Common myeloid progenitor, CD34-positive (primary cell): ENCODE results near the gene TCF12.
"Not testable (repeated sequence)": the region's sequence is repeated elsewhere in the genome, so short reads cannot be mapped to it uniquely, and the experiment has no call there.

Experiments
- CTCF ChIA-PET: fragments of 350-600 bp; sonication (Branson Sonifier 250); formaldehyde crosslinking; loops from one replicate; lab custom pipeline; 2021; ENCODE audit warnings: antibody characterized with exemption; lab: Charles Lee
- POLR2A ChIA-PET: fragments of 350-600 bp; sonication (Branson Sonifier 250); formaldehyde crosslinking; loops from one replicate; lab custom pipeline; 2021; ENCODE audit warnings: antibody characterized with exemption; lab: Charles Lee
- DNase-seq, 3 donors: peaks; one replicate each; pipeline versions ENCODE4 v3.0.0 to v3.0.0-alpha.2; 2013
- H3K27ac ChIP-seq, 2 experiments: 1 replicate in 1 of 2; 2 replicates in 1 of 2; pipeline ENCODE4 v1.7.0; 2013; ENCODE audit warnings: inconsistent platforms in 2 of 2, low read length in 2 of 2, mild to moderate bottlenecking in 2 of 2, low read depth in 1 of 2, moderate library complexity in 1 of 2; ENCODE audit not compliant: severe bottlenecking in 2 of 2, insufficient read depth in 1 of 2, poor library complexity in 1 of 2
- H3K27me3 ChIP-seq, 5 experiments: replicated peaks in 2 of 5; 1 replicate in 3 of 5; 2 replicates in 2 of 5; pipeline versions ENCODE4 v1.6.1 to v1.7.0; 2013; ENCODE audit warnings: low read length in 4 of 5, mild to moderate bottlenecking in 2 of 5, moderate library complexity in 2 of 5, inconsistent platforms in 1 of 5; ENCODE audit not compliant: insufficient read depth in 5 of 5, control insufficient read depth in 4 of 5
- H3K36me3 ChIP-seq, 4 experiments: 1 replicate in 2 of 4; 2 replicates in 2 of 4; pipeline versions ENCODE4 v1.6.1 to v1.7.0; 2013; ENCODE audit warnings: low read length in 3 of 4, control low read depth in 1 of 4, mild to moderate bottlenecking in 1 of 4; ENCODE audit not compliant: control insufficient read depth in 4 of 4, insufficient read depth in 4 of 4
- H3K4me1 ChIP-seq, 4 experiments: 1 replicate in 3 of 4; 2 replicates in 1 of 4; pipeline versions ENCODE4 v1.6.1 to v1.7.1; 2013; ENCODE audit warnings: low read length in 3 of 4, mild to moderate bottlenecking in 3 of 4, control low read depth in 1 of 4, inconsistent platforms in 1 of 4, moderate library complexity in 1 of 4; ENCODE audit not compliant: control insufficient read depth in 4 of 4, insufficient read depth in 4 of 4; ENCODE audit errors: control extremely low read depth in 1 of 4
- H3K4me3 ChIP-seq, 7 experiments: 1 replicate in 4 of 7; 2 replicates in 3 of 7; pipeline versions ENCODE4 v1.5.1 to v1.7.0; 2013; ENCODE audit warnings: mild to moderate bottlenecking in 7 of 7, low read length in 6 of 7, moderate library complexity in 6 of 7, inconsistent platforms in 2 of 7, low read depth in 2 of 7, control low read depth in 1 of 7; ENCODE audit not compliant: insufficient read depth in 4 of 7, control insufficient read depth in 1 of 7; ENCODE audit errors: extremely low read depth in 1 of 7
- H3K9me3 ChIP-seq, 5 experiments: 1 replicate in 4 of 5; 2 replicates in 1 of 5; pipeline versions ENCODE4 v1.6.1 to v1.7.1; 2013; ENCODE audit warnings: low read length in 4 of 5, mild to moderate bottlenecking in 2 of 5, inconsistent platforms in 1 of 5, low read depth in 1 of 5, moderate library complexity in 1 of 5; ENCODE audit not compliant: control insufficient read depth in 4 of 5, insufficient read depth in 2 of 5; ENCODE audit errors: control extremely low read depth in 1 of 5
- WGBS: methylation state at CpG from one replicate; pipeline ENCODE4 v1.1.5; 2013; ENCODE audit not compliant: insufficient coverage; 5-methylcytosine and 5-hydroxymethylcytosine counted together

The TCF12 gene

GRCh38 chr15:57091636-57092035 is 173.2 kb downstream of the TCF12 start:
- Histone ChIP-seq H3K4me1 (peaks cover 0 to 12% (median 6%) of the 10 kb centered on the region in 4 experiments), H3K4me3 (no peak overlapping the region), H3K36me3 (peaks cover 3 to 19% (median 6%) of the 10 kb centered on the region in 4 experiments), H3K27me3 (no peaks in the 10 kb centered on the region), H3K27ac (no peak overlapping the region), H3K9me3 (no peaks in the 10 kb centered on the region)
- WGBS = no CpG with 5 or more reads among the region's 2 CpGs
- POLR2A ChIA-PET = no interaction called here
- CTCF ChIA-PET = interaction anchor here (0.9 to 1.4 kb wide), 2 partner anchors 11 to 39 kb away, joined by 3 to 5 read pairs; no protein-coding TSS in a partner anchor
- no peak for DNase-seq

GRCh38 chr15:57092252-57092651 is 173.8 kb downstream of the TCF12 start:
- CTCF ChIA-PET = interaction anchor here (1.4 kb wide), 1 partner anchor 12 kb away, joined by 5 read pairs; no protein-coding TSS in a partner anchor
- no peaks in the 10 kb centered on the region for H3K27me3 ChIP-seq

GRCh38 chr15:57094321-57095257 is 176.1 kb downstream of the TCF12 start:
- Histone ChIP-seq H3K4me1 (peaks cover 0 to 14% (median 8%) of the 10 kb centered on the region in 4 experiments), H3K36me3 (peaks cover 3 to 19% (median 6%) of the 10 kb centered on the region in 4 experiments), H3K27ac (no peak overlapping the region), H3K9me3 (no peaks in the 10 kb centered on the region), H3K4me3 (no peak overlapping the region), H3K27me3 (no peaks in the 10 kb centered on the region)
- WGBS = 74% methylated on average over 5 of the region's 6 CpGs
- CTCF ChIA-PET = interaction anchor here (0.7 to 1.9 kb wide), 9 partner anchors 9 to 138 kb away, joined by 3 to 10 read pairs (median 3); no protein-coding TSS in a partner anchor
- POLR2A ChIA-PET = no interaction called here
- DNase-seq = no peak

More at GRCh38 chr15:57092252-57092651, 173.8 kb downstream of the TCF12 start:
- Histone ChIP-seq H3K4me1 (peaks cover 0 to 12% (median 6%) of the 10 kb centered on the region in 4 experiments), H3K27ac (no peak overlapping the region), H3K9me3 (no peaks in the 10 kb centered on the region), H3K4me3 (no peak overlapping the region), H3K36me3 (peaks cover 3 to 19% (median 6%) of the 10 kb centered on the region in 4 experiments)
- POLR2A ChIA-PET = no interaction called here
- no peak for DNase-seq

GRCh38 chr15:57095896-57096295 is 177.5 kb downstream of the TCF12 start:
- ChIA-PET CTCF (interaction anchor here (0.6 to 1.1 kb wide), 3 partner anchors 19 to 155 kb away, joined by 3 to 4 read pairs (median 3); no protein-coding TSS in a partner anchor), POLR2A (no interaction called here)
- WGBS = 75% methylated on average over 4 of the region's 4 CpGs
- peaks cover 0 to 16% (median 7%) of the 10 kb centered on the region in 4 experiments for H3K4me1 ChIP-seq
- DNase-seq = no peak
- H3K27ac ChIP-seq = no peak overlapping the region
- no peak overlapping the region for H3K4me3 ChIP-seq
- H3K27me3 ChIP-seq = no peaks in the 10 kb centered on the region
- H3K36me3 ChIP-seq = peaks cover 3 to 19% (median 6%) of the 10 kb centered on the region in 4 experiments
- no peaks in the 10 kb centered on the region for H3K9me3 ChIP-seq

- ChIA-PET CTCF (no interaction called here), POLR2A (no interaction called here)
- no CpG with 5 or more reads among the region's 1 CpG for WGBS
- H3K27me3 ChIP-seq = no peaks in the 10 kb centered on the region
- H3K27ac ChIP-seq = no peak overlapping the region
- peaks cover 3 to 12% (median 6%) of the 10 kb centered on the region in 4 experiments for H3K36me3 ChIP-seq
- H3K9me3 ChIP-seq = no peaks in the 10 kb centered on the region
- H3K4me1 ChIP-seq = peaks cover 0 to 16% (median 4%) of the 10 kb centered on the region in 4 experiments
- H3K4me3 ChIP-seq = no peak overlapping the region
- no peak for DNase-seq
These were observed 178.8 kb downstream of the TCF12 start for GRCh38 chr15:57097246-57097645.

GRCh38 chr15:57097919-57098543 is 179.6 kb downstream of the TCF12 start:
- H3K9me3 ChIP-seq, H3K27me3 ChIP-seq, H3K4me3 ChIP-seq, H3K27ac ChIP-seq, DNase-seq, CTCF ChIA-PET: not testable (repeated sequence)
- POLR2A ChIA-PET = interaction anchor here (0.6 kb wide), 1 partner anchor 1658 kb away, joined by 3 read pairs; no protein-coding TSS in a partner anchor
- 100% methylated on average over 1 of the region's 4 CpGs for WGBS
- Histone ChIP-seq H3K4me1 (peaks cover 0 to 16% (median 3%) of the 10 kb centered on the region in 4 experiments), H3K36me3 (peaks cover 3 to 12% (median 6%) of the 10 kb centered on the region in 4 experiments)
